ENCODE measurements around the gene PGLYRP4.

DNA sequence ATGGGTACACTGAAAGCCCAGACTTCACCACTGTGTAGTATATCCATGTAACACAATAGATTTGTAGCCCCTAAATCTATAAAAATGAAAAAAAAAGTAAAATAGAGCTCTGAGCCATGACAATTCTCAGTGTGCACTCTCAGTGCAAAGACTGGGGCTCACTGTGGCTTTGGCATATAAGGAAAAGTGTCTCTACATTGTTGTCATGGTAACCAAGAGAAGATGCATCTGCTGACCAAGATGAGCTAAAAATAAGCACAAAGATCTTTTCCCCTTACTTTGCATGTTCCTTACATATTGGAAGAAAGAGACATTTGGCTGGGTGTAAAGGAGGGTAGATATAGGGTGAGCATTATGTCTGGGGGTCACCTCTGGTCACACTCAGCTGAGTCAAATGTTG, 12.0 kb downstream of the PGLYRP4 start:
- TF ChIP-seq EZH2 (IDR thresholded peaks at IDR 0.05; ENCODE audit: borderline replicate concordance, low read length): no peak
- TF ChIP-seq, protein P1, sequence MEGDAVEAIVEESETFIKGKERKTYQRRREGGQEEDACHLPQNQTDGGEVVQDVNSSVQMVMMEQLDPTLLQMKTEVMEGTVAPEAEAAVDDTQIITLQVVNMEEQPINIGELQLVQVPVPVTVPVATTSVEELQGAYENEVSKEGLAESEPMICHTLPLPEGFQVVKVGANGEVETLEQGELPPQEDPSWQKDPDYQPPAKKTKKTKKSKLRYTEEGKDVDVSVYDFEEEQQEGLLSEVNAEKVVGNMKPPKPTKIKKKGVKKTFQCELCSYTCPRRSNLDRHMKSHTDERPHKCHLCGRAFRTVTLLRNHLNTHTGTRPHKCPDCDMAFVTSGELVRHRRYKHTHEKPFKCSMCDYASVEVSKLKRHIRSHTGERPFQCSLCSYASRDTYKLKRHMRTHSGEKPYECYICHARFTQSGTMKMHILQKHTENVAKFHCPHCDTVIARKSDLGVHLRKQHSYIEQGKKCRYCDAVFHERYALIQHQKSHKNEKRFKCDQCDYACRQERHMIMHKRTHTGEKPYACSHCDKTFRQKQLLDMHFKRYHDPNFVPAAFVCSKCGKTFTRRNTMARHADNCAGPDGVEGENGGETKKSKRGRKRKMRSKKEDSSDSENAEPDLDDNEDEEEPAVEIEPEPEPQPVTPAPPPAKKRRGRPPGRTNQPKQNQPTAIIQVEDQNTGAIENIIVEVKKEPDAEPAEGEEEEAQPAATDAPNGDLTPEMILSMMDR (IDR thresholded peaks at IDR 0.05; ENCODE audit: low read length): no peak

All from OCI-LY1 (cell line).